HAP-1 (cell line): ENCODE measurements around the gene RBM47.
"Not testable (repeated sequence)": the region's sequence is repeated elsewhere in the genome, so short reads cannot be mapped to it uniquely, and the experiment has no call there.

Experiments
- DNase-seq, 2 experiments: peaks; one replicate each; pipeline ENCODE4 v3.0.0-alpha.2; 2016 to 2020; ENCODE audit warnings: low spot score in 2 of 2
- H3K27me3 ChIP-seq: fragments of 250-450 bp; sonication (Bioruptor Pico); 2 replicates; pipeline ENCODE4 v1.5.1; 2020; ENCODE audit warnings: low read depth, mild to moderate bottlenecking, moderate library complexity
- H3K36me3 ChIP-seq: fragments of 250-450 bp; sonication (Bioruptor Pico); replicated peaks from 2 replicates; pipeline ENCODE4 v1.5.1; 2020; ENCODE audit warnings: mild to moderate bottlenecking
- H3K4me1 ChIP-seq: fragments of 250-450 bp; sonication (Bioruptor Pico); 2 replicates; pipeline ENCODE4 v1.5.1; 2020; ENCODE audit warnings: mild to moderate bottlenecking
- H3K4me3 ChIP-seq: fragments of 250-450 bp; sonication (Bioruptor Pico); 2 replicates; pipeline ENCODE4 v1.5.1; 2020; ENCODE audit warnings: mild to moderate bottlenecking, moderate library complexity
- H3K9me3 ChIP-seq: fragments of 250-450 bp; sonication (Bioruptor Pico); 2 replicates; pipeline ENCODE4 v1.5.1; 2020; ENCODE audit warnings: mild to moderate bottlenecking, moderate library complexity
- in situ Hi-C: fragments of 300-500 bp; cut with MboI; formaldehyde crosslinking; loops from 3 replicates; pipeline ENCODE4 v1.14.3; 2020; ENCODE audit warnings: low sequenced_read_pairs, inconsistent platforms, mixed read lengths

RBM47 gene

DNA sequence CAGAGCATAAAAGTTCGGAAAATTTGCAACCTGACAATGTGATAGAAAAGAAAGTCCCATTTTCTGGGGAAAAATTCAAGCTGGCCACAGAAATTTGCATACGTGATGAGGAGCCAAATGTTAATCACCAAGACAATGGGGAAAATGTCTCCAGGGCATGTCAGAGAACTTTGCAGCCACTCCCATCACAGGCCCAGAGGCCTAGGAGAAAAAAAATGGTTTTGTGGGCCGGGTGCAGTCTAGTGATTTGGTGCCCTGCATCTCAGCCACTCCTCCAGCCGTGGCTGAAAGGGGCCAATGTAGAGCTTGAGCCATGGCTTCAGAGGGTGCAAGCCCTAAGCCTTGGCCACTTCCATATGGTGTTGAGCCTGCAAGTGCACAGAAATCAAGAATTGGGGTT is 223.3 kb downstream of the RBM47 start:
- Histone ChIP-seq H3K27me3 (no peaks in the 10 kb centered on the region), H3K9me3 (peaks cover 5% of the 10 kb centered on the region; the same call in 1 of the 2 replicates), H3K4me1 (no peaks in the 10 kb centered on the region), H3K36me3 (no peaks in the 10 kb centered on the region), H3K4me3 (no peak overlapping the region)
- in situ Hi-C loops = no loop called here
- no peak for DNase-seq

DNA sequence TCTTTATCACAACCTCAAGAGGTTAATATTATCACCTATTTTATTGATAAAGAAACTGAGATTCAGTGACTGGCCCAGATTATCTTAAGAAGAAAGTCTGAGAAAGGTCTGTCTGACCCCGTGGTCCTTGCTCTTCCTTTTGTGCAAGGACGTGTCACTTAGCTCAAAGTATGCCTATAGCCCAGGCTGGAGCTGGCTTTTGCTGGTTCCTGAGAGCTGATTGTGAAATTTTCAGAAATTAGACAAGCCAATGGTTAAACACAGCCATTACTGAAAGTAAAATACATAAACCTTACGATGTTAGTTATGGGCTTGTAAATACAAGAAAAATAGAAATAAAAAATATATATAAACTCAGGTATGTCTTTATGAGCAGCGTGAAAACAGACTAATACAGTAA is 224.5 kb downstream of the RBM47 start:
- no peak overlapping the region for H3K4me3 ChIP-seq
- peaks cover 5% of the 10 kb centered on the region; the same call in 1 of the 2 replicates for H3K9me3 ChIP-seq
- in situ Hi-C loops = no loop called here
- H3K36me3 ChIP-seq = no peaks in the 10 kb centered on the region
- DNase-seq = no peak
- H3K27me3 ChIP-seq = no peaks in the 10 kb centered on the region
- no peaks in the 10 kb centered on the region for H3K4me1 ChIP-seq

DNA sequence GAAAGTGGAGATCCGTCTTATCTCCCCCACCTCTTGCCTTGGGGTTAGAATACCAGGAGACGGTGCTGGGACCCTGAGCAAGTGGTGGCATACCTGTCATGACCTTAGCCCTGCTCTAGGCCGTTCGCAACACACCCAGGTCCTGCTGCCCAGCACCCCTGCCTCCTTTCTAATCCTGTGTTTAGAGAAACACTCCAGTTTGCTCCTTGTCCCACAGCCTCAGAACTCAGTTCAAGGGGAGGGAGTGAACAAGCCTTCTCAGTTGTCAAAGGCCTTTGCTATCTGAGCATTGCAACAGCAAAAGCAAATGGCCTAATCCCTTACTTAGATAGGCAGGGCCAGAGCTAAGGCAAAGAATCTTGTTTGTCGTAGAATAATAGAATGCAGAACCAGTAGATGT is 226.6 kb downstream of the RBM47 start:
- in situ Hi-C loops = no loop called here

DNA sequence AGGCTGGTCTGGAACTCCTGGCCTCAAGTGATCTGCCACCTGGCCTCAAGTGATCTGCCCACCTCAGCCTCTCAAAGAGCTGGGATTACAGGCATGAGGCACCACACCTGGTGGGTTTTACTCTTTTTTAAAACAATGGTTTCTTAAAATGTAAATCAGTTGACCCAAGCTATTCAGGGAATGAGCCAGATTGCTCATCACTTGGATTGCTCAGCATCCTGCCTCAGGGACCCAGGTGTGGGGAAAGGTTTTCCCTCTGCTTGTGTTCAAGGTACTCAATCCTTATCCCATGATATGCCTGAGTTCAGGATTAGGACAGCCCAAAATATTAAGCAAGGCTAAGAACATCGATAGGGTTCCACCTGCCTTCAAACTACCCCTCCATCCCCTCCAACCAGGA is 227.1 kb downstream of the RBM47 start:
- Histone ChIP-seq H3K9me3 (peaks cover 1% of the 10 kb centered on the region; the same call in 1 of the 2 replicates), H3K27me3 (no peaks in the 10 kb centered on the region), H3K4me3 (no peak overlapping the region), H3K36me3 (no peaks in the 10 kb centered on the region), H3K4me1 (no peaks in the 10 kb centered on the region)
- no peak for DNase-seq
- in situ Hi-C loops = no loop called here

More for the DNA sequence above, 226.6 kb downstream of the RBM47 start:
- H3K9me3 ChIP-seq = peaks cover 5% of the 10 kb centered on the region; the same call in 1 of the 2 replicates
- no peaks in the 10 kb centered on the region for H3K27me3 ChIP-seq
- H3K4me1 ChIP-seq = no peaks in the 10 kb centered on the region
- no peak overlapping the region for H3K4me3 ChIP-seq
- H3K36me3 ChIP-seq = no peaks in the 10 kb centered on the region
- no peak for DNase-seq

DNA sequence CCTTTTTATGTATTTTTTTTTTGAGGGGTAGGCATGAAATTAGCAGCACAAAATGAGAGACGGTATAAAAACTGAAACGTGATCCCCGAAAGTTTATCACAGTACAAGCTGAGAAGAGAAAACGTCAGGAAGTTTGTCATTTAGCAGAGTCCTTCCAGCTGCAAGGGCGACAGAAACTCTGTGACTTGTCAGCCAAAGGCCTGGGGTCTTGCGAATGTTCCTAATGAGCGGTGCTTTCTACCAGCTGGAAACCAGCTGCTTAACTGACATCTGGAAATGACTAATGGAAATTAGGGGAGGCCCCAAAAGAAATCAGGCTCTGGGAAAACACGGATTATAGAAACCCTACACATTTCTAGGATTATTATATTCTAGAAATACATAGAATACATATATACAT is 228.0 kb downstream of the RBM47 start:
- no peak overlapping the region for H3K4me3 ChIP-seq
- H3K36me3 ChIP-seq = no peaks in the 10 kb centered on the region
- in situ Hi-C loops = no loop called here
- H3K9me3 ChIP-seq = no peaks in the 10 kb centered on the region; the same call in 1 of the 2 replicates
- DNase-seq = no peak
- H3K27me3 ChIP-seq = no peaks in the 10 kb centered on the region
- H3K4me1 ChIP-seq = no peaks in the 10 kb centered on the region

DNA sequence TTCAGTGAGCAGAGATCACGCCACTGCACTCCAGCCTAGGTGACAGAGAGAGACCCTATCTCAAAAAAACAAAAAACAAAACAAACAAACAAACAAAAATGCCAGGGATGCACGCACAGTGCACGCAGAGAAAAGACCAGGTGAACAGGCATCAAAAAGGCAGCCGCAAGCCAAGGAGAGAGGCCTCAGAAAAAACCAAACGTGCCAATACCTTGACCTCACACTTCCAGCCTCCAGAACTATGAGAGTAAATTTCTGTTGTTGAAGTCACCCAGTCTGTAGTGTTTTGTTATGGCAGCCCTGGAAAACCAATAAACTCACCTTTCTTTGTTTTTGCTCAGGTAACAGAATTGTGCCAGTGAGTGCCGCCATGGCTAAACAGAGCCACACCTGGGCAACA is 228.6 kb downstream of the RBM47 start:
- Histone ChIP-seq H3K4me1 (no peaks in the 10 kb centered on the region), H3K36me3 (no peaks in the 10 kb centered on the region), H3K27me3 (no peaks in the 10 kb centered on the region), H3K9me3 (no peaks in the 10 kb centered on the region; the same call in 1 of the 2 replicates), H3K4me3 (no peak overlapping the region)
- no peak for DNase-seq
- in situ Hi-C loops = no loop called here

DNA sequence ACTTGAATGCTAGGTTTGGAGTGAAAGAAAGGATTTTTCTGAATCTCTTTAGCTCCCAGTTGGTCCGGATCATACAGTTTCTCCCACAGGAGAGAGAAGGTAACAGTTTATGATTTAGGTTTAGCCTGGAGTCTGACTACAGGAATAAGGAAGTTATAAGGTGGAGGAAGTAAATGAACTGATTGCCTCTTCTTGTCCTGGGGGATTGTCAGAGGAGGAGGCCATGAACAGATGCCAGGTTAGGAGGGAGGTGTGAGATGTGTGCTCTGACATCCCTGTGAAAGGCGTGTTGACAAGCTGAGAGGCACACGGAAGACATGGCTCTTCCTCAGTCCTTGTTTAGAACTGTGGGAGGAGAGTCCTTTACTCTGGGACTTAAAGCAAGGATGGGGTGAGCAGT is 230.1 kb downstream of the RBM47 start:
- in situ Hi-C loops = no loop called here
- DNase-seq = no peak
- no peak overlapping the region for H3K4me3 ChIP-seq
- no peaks in the 10 kb centered on the region for H3K9me3 ChIP-seq
- no peaks in the 10 kb centered on the region for H3K36me3 ChIP-seq
- no peaks in the 10 kb centered on the region for H3K27me3 ChIP-seq
- no peaks in the 10 kb centered on the region for H3K4me1 ChIP-seq

DNA sequence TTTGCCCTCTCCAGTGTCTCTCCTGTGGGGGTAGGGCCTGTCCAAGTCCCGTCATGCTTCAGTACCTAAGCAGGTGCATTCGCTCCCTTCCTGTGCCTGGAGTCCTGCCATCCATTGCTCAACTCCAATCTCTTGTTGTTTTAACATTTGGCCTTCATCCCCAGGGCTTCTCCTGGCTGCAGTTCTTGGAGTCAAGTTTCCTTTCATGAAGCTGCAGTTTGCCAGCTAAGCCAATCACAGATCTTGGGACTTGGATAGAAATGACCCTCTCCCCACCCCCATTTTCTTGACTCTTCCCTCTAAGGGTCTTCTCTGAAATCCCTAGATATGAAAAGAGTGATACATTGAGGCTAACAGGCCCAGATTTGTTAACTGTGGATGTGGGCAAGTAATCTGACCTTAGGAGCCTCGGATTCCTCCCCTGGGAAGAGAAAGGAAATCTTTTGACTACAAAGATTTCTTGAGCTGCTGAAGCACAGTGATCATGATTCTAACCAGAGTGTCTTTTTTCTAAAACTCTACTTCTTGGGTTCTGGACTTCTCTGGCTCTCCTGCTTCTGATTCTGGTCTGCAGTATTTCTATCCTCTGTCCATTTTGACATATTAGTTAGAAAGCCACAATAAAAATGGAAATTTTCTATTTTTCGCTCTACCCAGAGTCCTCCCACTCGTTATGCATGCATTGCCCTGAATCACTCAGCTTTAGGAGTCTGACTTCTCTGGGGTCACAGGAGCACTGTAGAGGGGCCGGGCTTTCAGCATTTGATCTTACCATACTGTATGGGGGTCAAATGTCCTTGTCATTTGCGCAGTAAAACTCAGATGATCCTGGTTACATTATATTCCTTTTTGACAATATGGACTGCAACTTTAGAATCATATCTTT is 233.5 kb downstream of the RBM47 start:
- Histone ChIP-seq H3K36me3 (no peaks in the 10 kb centered on the region), H3K4me3 (no peak overlapping the region), H3K4me1 (no peaks in the 10 kb centered on the region), H3K27me3 (no peaks in the 10 kb centered on the region), H3K9me3 (no peaks in the 10 kb centered on the region)
- DNase-seq = no peak
- in situ Hi-C loops = no loop called here

DNA sequence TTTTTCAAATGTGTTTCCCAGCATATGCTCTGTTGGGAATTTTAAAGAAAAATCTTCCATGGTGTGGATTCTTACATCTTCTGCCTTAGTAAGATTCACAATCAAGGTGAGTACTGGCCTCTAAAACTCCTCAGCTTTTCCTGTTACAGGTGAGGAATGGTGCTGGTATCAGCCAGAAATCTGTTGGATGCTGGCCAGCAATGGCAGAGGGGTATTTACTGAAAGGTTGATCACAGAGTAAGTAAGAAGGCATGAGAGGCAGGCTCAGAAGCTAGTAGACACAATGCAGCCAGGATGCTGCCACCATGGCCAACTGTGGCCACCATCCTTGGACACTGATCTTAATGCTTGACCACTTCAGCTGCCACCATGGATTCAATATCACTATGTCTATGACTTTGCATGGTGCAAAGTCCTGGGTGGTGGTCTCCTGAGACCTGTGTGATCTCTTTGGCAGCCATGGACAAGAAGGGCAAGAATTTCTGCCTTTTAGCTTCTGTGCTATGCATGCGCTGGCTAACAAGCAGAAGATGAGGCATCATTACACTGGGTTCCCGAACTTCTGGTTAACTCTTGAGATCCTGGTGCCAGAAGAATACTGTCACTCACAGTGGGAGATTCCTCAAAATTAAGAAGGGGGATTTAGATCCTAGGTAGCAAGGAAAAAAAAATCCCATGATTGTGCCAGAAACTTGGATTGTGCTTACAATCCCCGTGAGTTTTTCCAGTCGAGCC is 234.3 kb downstream of the RBM47 start:
- in situ Hi-C loops = no loop called here
- DNase-seq = no peak
- Histone ChIP-seq H3K36me3 (no peaks in the 10 kb centered on the region), H3K9me3 (no peaks in the 10 kb centered on the region), H3K4me1 (no peaks in the 10 kb centered on the region), H3K4me3 (no peak overlapping the region), H3K27me3 (no peaks in the 10 kb centered on the region)

DNA sequence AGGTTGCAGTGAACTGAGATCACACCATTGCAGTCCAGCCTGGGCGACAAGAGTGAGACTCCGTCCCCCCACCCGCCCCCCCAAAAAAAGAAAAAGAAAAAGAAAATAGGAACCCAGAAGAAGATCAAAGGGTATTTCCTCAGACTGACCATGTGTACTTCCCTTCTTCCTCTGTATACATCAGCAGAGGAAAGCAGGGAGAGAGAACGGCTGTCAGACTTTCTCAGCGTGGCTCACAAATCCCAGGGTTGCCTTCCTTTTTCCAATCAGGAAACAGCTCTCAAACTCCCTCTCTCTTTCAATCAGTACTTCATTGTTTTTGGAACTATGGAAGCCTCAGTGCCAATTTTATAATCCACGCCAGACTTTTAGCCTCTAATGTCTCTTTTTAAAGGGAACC is 235.4 kb downstream of the RBM47 start:
- Histone ChIP-seq H3K4me3 (no peak overlapping the region), H3K9me3 (no peaks in the 10 kb centered on the region), H3K27me3 (no peaks in the 10 kb centered on the region), H3K4me1 (no peaks in the 10 kb centered on the region), H3K36me3 (no peaks in the 10 kb centered on the region)
- DNase-seq = no peak
- in situ Hi-C loops = no loop called here

DNA sequence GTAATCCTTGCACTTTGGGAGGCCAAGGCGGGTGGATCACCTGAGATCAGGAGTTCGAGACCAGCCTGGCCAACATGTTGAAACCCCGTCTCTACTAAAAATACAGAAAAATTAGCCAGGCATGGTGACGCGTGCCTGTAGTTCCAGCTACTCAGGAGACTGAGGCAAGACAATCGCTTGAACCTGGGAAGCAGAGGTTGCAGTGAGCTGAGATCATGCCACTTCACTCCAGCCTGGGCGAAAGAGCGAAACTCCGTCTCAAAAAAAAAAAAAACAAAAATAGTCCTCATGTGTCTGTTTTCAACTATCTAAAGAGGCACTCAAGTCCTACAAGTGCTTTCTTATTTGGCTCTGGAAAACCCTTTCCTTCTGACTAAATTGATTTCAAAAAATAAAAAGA is 237.4 kb downstream of the RBM47 start:
- DNase-seq, H3K27me3 ChIP-seq, in situ Hi-C loops, H3K4me1 ChIP-seq, H3K36me3 ChIP-seq, H3K4me3 ChIP-seq, H3K9me3 ChIP-seq: not testable (repeated sequence)

DNA sequence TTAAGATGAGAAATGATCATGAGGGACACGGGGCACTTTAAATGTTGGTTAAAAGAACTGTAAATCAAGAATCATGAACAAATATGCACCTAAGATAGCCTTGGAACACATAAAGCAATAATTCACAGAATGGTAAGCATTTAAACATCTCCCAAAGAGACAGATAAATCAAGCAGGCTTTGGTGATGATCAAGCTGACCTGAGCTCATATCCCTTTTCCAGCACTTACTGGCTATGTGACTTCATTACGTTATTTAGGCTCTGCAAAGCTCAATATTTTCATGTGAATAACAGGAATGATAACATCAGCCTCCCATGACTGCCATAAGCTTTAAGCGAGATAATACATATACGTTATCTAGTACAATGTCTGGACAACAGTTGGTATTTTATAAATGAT is 239.7 kb downstream of the RBM47 start:
- no peaks in the 10 kb centered on the region for H3K36me3 ChIP-seq
- H3K4me1 ChIP-seq = no peaks in the 10 kb centered on the region; the same call in 1 of the 2 replicates
- no peaks in the 10 kb centered on the region for H3K9me3 ChIP-seq
- H3K4me3 ChIP-seq = no peak overlapping the region
- DNase-seq = no peak
- no peaks in the 10 kb centered on the region for H3K27me3 ChIP-seq
- in situ Hi-C loops = no loop called here

DNA sequence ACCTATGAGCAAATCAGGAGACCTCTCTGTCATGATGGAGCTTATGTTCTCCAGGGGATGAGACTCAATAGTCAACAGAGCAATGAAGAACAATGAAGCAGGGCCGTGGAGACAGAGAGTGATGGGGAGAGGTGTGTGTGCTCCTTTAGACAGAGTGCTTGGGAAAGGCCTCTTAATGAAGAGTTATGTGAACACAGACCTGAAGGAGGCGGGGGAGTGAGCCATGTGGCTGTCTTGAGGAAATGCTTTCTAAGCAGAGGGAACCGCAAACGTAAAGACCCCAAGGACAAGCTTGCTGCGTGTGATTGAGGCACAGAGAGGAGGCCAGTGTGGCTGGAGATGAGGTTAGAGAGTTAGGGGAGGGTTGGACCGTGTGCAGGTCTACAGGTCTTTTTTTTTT is 241.4 kb downstream of the RBM47 start:
- Histone ChIP-seq H3K27me3 (no peaks in the 10 kb centered on the region), H3K9me3 (no peaks in the 10 kb centered on the region)
- in situ Hi-C loops = no loop called here

DNA sequence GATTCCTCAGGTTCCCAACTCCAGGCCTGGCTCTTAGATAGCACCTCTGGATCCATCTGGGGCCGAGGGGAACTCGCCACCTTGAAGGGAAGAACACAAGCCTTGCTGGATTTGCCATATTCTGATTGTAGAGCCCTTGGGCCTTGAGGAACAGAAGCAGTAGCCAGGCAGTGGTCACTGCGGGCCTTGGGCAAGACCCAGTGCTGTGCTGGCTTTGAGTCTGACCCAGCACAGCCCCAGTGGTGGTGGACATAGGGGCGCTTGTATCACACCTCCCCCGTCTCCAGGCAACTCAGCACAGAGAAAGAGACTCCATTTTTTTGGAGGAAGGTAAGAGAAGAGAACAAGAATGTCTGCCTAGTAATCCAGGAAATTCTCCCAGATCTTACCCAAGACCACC is 249.0 kb downstream of the RBM47 start:
- Histone ChIP-seq H3K4me3 (no peak overlapping the region), H3K4me1 (no peaks in the 10 kb centered on the region), H3K9me3 (no peaks in the 10 kb centered on the region), H3K36me3 (no peaks in the 10 kb centered on the region), H3K27me3 (no peaks in the 10 kb centered on the region)
- in situ Hi-C loops = no loop called here
- no peak for DNase-seq

More for the DNA sequence above, 241.4 kb downstream of the RBM47 start:
- Histone ChIP-seq H3K4me1 (no peaks in the 10 kb centered on the region; the same call in 1 of the 2 replicates), H3K36me3 (no peaks in the 10 kb centered on the region), H3K4me3 (no peak overlapping the region)
- DNase-seq = peak in 1 of 2 experiments; percentile 11
